ENCODE results near the gene ZMIZ1.

DNA sequence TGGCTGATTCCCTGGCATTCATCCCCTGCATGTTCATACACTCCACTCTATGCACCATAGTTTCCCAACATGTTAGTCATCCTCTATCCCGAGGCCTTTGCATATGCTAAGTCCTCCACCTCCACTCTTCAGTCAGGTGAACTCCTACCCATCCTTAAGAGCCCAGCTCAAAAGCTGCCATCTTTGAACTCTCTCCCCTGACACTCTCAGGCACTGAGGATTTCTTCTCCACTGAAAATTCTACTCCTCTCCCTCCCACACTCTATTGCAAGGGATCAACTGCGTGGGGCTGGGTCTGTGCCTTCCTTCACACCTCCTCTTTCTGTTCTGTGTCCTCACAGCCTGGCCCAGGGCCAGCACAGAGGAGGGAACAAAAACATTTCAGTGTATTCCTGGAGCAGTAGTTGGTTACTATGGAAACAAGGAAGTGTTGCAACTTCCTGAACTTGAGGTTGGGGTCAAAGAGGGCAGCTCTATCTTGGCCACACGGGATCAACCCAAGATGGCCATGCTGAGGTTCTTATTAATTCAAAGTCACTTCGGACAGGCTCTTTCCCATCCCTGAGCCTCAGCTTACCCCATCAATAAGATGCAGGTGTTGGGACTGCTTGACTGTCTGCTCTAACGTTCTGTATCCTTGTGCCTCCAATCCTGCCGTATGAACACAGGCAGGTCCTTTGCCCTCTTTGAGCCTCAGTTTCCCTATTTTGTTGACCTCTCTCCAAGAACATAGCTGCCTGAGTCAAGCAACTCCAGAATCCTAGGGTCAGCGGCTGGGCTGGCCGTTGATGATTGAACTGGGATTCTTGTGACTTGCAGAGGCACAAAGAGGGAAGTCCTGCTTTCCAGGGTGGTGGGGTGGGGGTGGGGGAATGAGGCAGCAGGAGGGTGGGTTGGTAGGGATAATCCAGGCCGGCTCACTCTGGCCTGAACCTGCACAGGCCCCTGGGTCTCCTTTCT lies 15.5 kb downstream of the ZMIZ1 start:
- TF ChIP-seq, protein P1, sequence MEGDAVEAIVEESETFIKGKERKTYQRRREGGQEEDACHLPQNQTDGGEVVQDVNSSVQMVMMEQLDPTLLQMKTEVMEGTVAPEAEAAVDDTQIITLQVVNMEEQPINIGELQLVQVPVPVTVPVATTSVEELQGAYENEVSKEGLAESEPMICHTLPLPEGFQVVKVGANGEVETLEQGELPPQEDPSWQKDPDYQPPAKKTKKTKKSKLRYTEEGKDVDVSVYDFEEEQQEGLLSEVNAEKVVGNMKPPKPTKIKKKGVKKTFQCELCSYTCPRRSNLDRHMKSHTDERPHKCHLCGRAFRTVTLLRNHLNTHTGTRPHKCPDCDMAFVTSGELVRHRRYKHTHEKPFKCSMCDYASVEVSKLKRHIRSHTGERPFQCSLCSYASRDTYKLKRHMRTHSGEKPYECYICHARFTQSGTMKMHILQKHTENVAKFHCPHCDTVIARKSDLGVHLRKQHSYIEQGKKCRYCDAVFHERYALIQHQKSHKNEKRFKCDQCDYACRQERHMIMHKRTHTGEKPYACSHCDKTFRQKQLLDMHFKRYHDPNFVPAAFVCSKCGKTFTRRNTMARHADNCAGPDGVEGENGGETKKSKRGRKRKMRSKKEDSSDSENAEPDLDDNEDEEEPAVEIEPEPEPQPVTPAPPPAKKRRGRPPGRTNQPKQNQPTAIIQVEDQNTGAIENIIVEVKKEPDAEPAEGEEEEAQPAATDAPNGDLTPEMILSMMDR (IDR thresholded peaks at IDR 0.05), result no peak
- TF ChIP-seq POLR2A (IDR thresholded peaks at IDR 0.05), result no peak
- TF ChIP-seq EP300 (IDR thresholded peaks at IDR 0.05), result peak; percentile 66 to 94
